HepG2 (cell line): ENCODE data around the gene ANP32A. TPM values are rescaled to one million over a fixed set of nuclear protein-coding genes. Genes with fewer than 3 reads are reported as not detected.

Source experiments
- ATAC-seq: fragments of 200-7000 bp; cut with Tn5 transposase; 3 replicates; pipeline ENCODE4 v1.9.1; 2020; ENCODE audit warnings: mild to moderate bottlenecking, moderate library complexity
- BruUV-seq: library from RNA; stranded (reverse); fragments of 400-500 nt; replicated peaks from 2 replicates; lab custom pipeline; 2021; lab: Mats Ljungman, UMichigan
- CTCF ChIA-PET: fragments of 300-600 bp; formaldehyde crosslinking; extraction: SDS; loops from one replicate; lab custom pipeline; 2021; ENCODE audit warnings: low total read pairs, inconsistent platforms, low intra/inter-chr PET ratio; lab: Yijun Ruan, JAX
- POLR2A ChIA-PET: fragments of 350-600 bp; sonication (Branson Sonifier 250); formaldehyde crosslinking; loops from one replicate; lab custom pipeline; 2020; ENCODE audit warnings: antibody characterized with exemption, inconsistent platforms; lab: Yijun Ruan, JAX
- DNase-seq: peaks from one replicate; pipeline ENCODE4 v3.0.0-alpha.2; 2015; ENCODE audit warnings: low spot score
- FAIRE-seq: peaks from 3 replicates; lab custom pipeline; 2011; peaks lifted over from hg19 to GRCh38; lab: Jason Lieb, UNC
- H2AFZ ChIP-seq: one replicate; pipeline ENCODE4 v1.6.1; 2011; ENCODE audit warnings: low read length, inconsistent platforms
- H3K27ac ChIP-seq: fragments of 300-600 bp; 3 replicates; pipeline ENCODE4 v1.8.0; 2011; ENCODE audit warnings: mixed run types, mild to moderate bottlenecking, mixed read lengths, low read length, inconsistent platforms; ENCODE audit not compliant: insufficient read depth; ENCODE audit errors: extremely low read length
- H3K27me3 ChIP-seq, 2 experiments: fragments of 200-600 bp in 1 of 2; 2 replicates in 1 of 2; 3 replicates in 1 of 2; pipeline versions ENCODE4 v1.6.0 to v1.8.0; 2011; ENCODE audit warnings: low read length in 2 of 2, mild to moderate bottlenecking in 2 of 2, moderate library complexity in 2 of 2, inconsistent platforms in 1 of 2; ENCODE audit not compliant: insufficient read depth in 2 of 2, control insufficient read depth in 1 of 2
- H3K36me3 ChIP-seq, 2 experiments: fragments of 200-600 bp in 1 of 2; replicated peaks in 1 of 2; 2 replicates in 1 of 2; 3 replicates in 1 of 2; pipeline versions ENCODE4 v1.5.1 to v1.8.0; 2011; ENCODE audit warnings: low read length in 2 of 2, inconsistent platforms in 1 of 2; ENCODE audit not compliant: insufficient read depth in 2 of 2, control insufficient read depth in 1 of 2
- H3K4me1 ChIP-seq: 2 replicates; pipeline ENCODE4 v1.5.1; 2012; ENCODE audit warnings: low read length, inconsistent platforms; ENCODE audit not compliant: insufficient read depth
- H3K4me2 ChIP-seq: 2 replicates; pipeline ENCODE4 v1.6.0; 2011; ENCODE audit warnings: low read depth, low read length, inconsistent platforms
- H3K4me3 ChIP-seq, 3 experiments: fragments of 200-600 bp in 1 of 3; sonication (generic), shearing (Covaris generic) in 1 of 3; replicated peaks in 1 of 3; 2 replicates each; pipeline ENCODE4 v1.5.1; 2011 to 2016; ENCODE audit warnings: low read length in 3 of 3, inconsistent platforms in 2 of 3, low read depth in 2 of 3, mild to moderate bottlenecking in 2 of 3, control low read depth in 1 of 3, mixed read lengths in 1 of 3; ENCODE audit not compliant: insufficient read depth in 1 of 3
- H3K79me2 ChIP-seq: one replicate; pipeline ENCODE4 v1.6.1; 2011; ENCODE audit warnings: low read length, inconsistent platforms; ENCODE audit not compliant: insufficient read depth
- H3K9ac ChIP-seq: 2 replicates; pipeline ENCODE4 v1.6.0; 2011; ENCODE audit warnings: mild to moderate bottlenecking, low read depth, low read length, inconsistent platforms; ENCODE audit not compliant: insufficient read depth
- H3K9me3 ChIP-seq: 2 replicates; pipeline ENCODE4 v1.5.1; 2012; ENCODE audit warnings: mild to moderate bottlenecking, low read length
- H4K20me1 ChIP-seq: 2 replicates; pipeline ENCODE4 v1.6.0; 2011; ENCODE audit warnings: inconsistent platforms, mild to moderate bottlenecking, low read length, moderate library complexity; ENCODE audit not compliant: insufficient read depth
- ATF7 ChIP-seq, 2 experiments: fragments of 450-650 bp in 1 of 2; sonication (generic) in 1 of 2; formaldehyde crosslinking in 1 of 2; IDR thresholded peaks; 2 replicates each; pipeline versions ENCODE4 v1.4.0 to v1.6.1; 2016 to 2020; ENCODE audit warnings: antibody characterized with exemption in 1 of 2, mild to moderate bottlenecking in 1 of 2, missing genetic modification reagents in 1 of 2
- CENPX ChIP-seq: sonication (generic); formaldehyde crosslinking; IDR thresholded peaks from 2 replicates; pipeline ENCODE4 v1.9.0; 2021; ENCODE audit warnings: mild to moderate bottlenecking, missing genetic modification reagents, moderate library complexity
- DDIT3 ChIP-seq: sonication (generic); formaldehyde crosslinking; IDR thresholded peaks from 2 replicates; pipeline ENCODE4 v1.4.0; 2020; ENCODE audit warnings: mild to moderate bottlenecking, missing genetic modification reagents
- EEA1 ChIP-seq: sonication (generic); formaldehyde crosslinking; IDR thresholded peaks from 2 replicates; pipeline ENCODE4 v1.5.1; 2020; ENCODE audit warnings: mild to moderate bottlenecking, missing genetic modification reagents, borderline replicate concordance
- FOXC1 ChIP-seq: sonication (generic); formaldehyde crosslinking; IDR thresholded peaks from 2 replicates; pipeline ENCODE4 v1.8.0; 2022; ENCODE audit warnings: mild to moderate bottlenecking, missing genetic modification reagents, borderline replicate concordance
- MEIS2 ChIP-seq: sonication (generic); formaldehyde crosslinking; IDR thresholded peaks from 2 replicates; pipeline ENCODE4 v1.9.0; 2021; ENCODE audit warnings: mild to moderate bottlenecking, missing genetic modification reagents
- PLRG1 ChIP-seq: fragments of 450-650 bp; conservative IDR thresholded peaks from 2 replicates; pipeline ENCODE4 v1.6.1; 2016
- SMAD9 ChIP-seq: sonication (generic); formaldehyde crosslinking; IDR thresholded peaks from 2 replicates; pipeline ENCODE4 v1.5.1; 2020; ENCODE audit warnings: mild to moderate bottlenecking, missing genetic modification reagents
- SRY ChIP-seq: sonication (generic); formaldehyde crosslinking; IDR thresholded peaks from 2 replicates; pipeline ENCODE4 v1.8.0; 2022; ENCODE audit warnings: mild to moderate bottlenecking, missing genetic modification reagents
- ZBTB39 ChIP-seq: sonication (generic); formaldehyde crosslinking; IDR thresholded peaks from 2 replicates; pipeline ENCODE4 v1.5.0; 2020; ENCODE audit warnings: missing genetic modification reagents
- ZNF10 ChIP-seq: sonication (generic); formaldehyde crosslinking; IDR thresholded peaks from 2 replicates; pipeline ENCODE4 v1.4.0; 2020; ENCODE audit warnings: mild to moderate bottlenecking, low read depth, missing genetic modification reagents, borderline replicate concordance
- ZNF121 ChIP-seq: sonication (generic); formaldehyde crosslinking; IDR thresholded peaks from 2 replicates; pipeline ENCODE4 v1.5.0; 2020; ENCODE audit warnings: mild to moderate bottlenecking, missing genetic modification reagents
- ZNF124 ChIP-seq: sonication (generic); formaldehyde crosslinking; IDR thresholded peaks from 2 replicates; pipeline ENCODE4 v1.4.0; 2020; ENCODE audit warnings: missing genetic modification reagents
- ZNF552 ChIP-seq: sonication (generic); formaldehyde crosslinking; IDR thresholded peaks from 2 replicates; pipeline ENCODE4 v1.9.0; 2022; ENCODE audit warnings: missing genetic modification reagents, mild to moderate bottlenecking, borderline replicate concordance
- ZNF781 ChIP-seq: sonication (generic); formaldehyde crosslinking; IDR thresholded peaks from 2 replicates; pipeline ENCODE4 v1.5.1; 2020; ENCODE audit warnings: borderline replicate concordance, mild to moderate bottlenecking, missing genetic modification reagents; ENCODE audit errors: not compliant biosample characterization
- ZNF788 ChIP-seq: sonication (generic); formaldehyde crosslinking; IDR thresholded peaks from 2 replicates; pipeline ENCODE4 v1.5.0; 2020; ENCODE audit warnings: mild to moderate bottlenecking, missing genetic modification reagents, borderline replicate concordance
- ZSCAN29 ChIP-seq: sonication (generic); formaldehyde crosslinking; conservative IDR thresholded peaks from 2 replicates; pipeline ENCODE4 v1.4.0; 2020; ENCODE audit warnings: mild to moderate bottlenecking, missing genetic modification reagents
- WGBS: methylation state at CpG from one replicate; pipeline ENCODE4 v1.1.6; 2017; ENCODE audit warnings: low lambda C conversion rate; 5-methylcytosine and 5-hydroxymethylcytosine counted together
- in situ Hi-C: cut with HindIII; loops from 2 replicates; pipeline ENCODE4 v1.10.0; 2017; ENCODE audit warnings: low pct_unique_long_range_greater_than_20kb; ENCODE audit not compliant: extremely low pct_ligation_motif_present
- intact Hi-C: fragments of 100-400 bp; cut with micrococcal nuclease; formaldehyde crosslinking; loops from one replicate; pipeline ENCODE4 v1.10.0; 2022; ENCODE audit not compliant: unreplicated experiment
- polyA plus RNA-seq, 8 experiments: library from polyadenylated mRNA; depleted of rRNA in 3 of 8; stranded (reverse) in 7 of 8; unstranded in 1 of 8; fragments of >200 nt; fragmentation: Illumina TruSeq in 4 of 8; extraction: Trizol in 4 of 8; gene quantifications; 2 replicates each; pipeline versions ENCODE4 v1.2.1 to v1.2.3, GENCODE V29; 2011 to 2016; ENCODE audit warnings: low read depth in 4 of 8, missing spikeins in 1 of 8, mixed read lengths in 1 of 8; ENCODE audit not compliant: insufficient read depth in 1 of 8
- total RNA-seq, 5 experiments: library from RNA; depleted of rRNA; stranded (reverse); fragments of >200 nt; fragmentation: Illumina TruSeq; extraction: Trizol; gene quantifications; 2 replicates each; pipeline ENCODE4 v1.2.3, GENCODE V29; 2016; ENCODE audit warnings: low read depth in 1 of 5

ANP32A gene
- total and polyA plus RNA-seq, 2 of the 13 experiments (the other 11 are each of a cell fraction or from before 2014, with no cell fraction given): 60.6 to 206 TPM

- ATAC-seq (no peak), FAIRE-seq (no peak), DNase-seq (no peak)
- ChIA-PET POLR2A (no interaction called here), CTCF (no interaction called here)
- Histone ChIP-seq H4K20me1 (peaks cover 90% of the 10 kb centered on the region), H3K27me3 (no peaks in the 10 kb centered on the region), H3K4me2 (no peak overlapping the region), H3K36me3 (peaks cover 3 to 47% of the 10 kb centered on the region in 2 experiments; a peak in 4 of 5 replicates), H3K4me1 (peaks cover 61% of the 10 kb centered on the region), H3K9ac (no peak overlapping the region), H2AFZ (no peak overlapping the region), H3K4me3 (no peak overlapping the region), H3K9me3 (no peaks in the 10 kb centered on the region), H3K79me2 (peaks cover 97% of the 10 kb centered on the region), H3K27ac (no peak overlapping the region)
- BruUV-seq: no TSS peak
- in situ Hi-C loops: no loop called here
- 92% methylated on average over 6 of the region's 6 CpGs for WGBS
- intact Hi-C loops: no loop called here
- TF ChIP-seq DDIT3 (CRISPR knock-in tag) (no peak), ATF7 (IDR thresholded peaks at IDR 0.05) (0 out of 2 replicates have a peak, but pooled peaks have one; percentile 9), ATF7 (CRISPR knock-in tag; IDR thresholded peaks at IDR 0.05) (no peak), ZNF10 (no peak), ZNF124 (CRISPR knock-in tag) (no peak), ZSCAN29 (CRISPR knock-in tag) (no peak)
Measured at GRCh38 chr15:68797599-68798345, 22.9 kb downstream of the ANP32A start.

GRCh38 chr15:68797191-68797590 is 23.5 kb downstream of the ANP32A start:
- H2AFZ ChIP-seq: no peak overlapping the region
- H3K9me3 ChIP-seq: no peaks in the 10 kb centered on the region
- H3K36me3 ChIP-seq: peaks cover 3 to 47% of the 10 kb centered on the region in 2 experiments; a peak in 4 of 5 replicates
- 92% methylated on average over 3 of the region's 3 CpGs for WGBS
- peaks cover 97% of the 10 kb centered on the region for H3K79me2 ChIP-seq
- POLR2A ChIA-PET: no interaction called here
- CTCF ChIA-PET: no interaction called here
- H4K20me1 ChIP-seq: peaks cover 90% of the 10 kb centered on the region
- ATAC-seq: no peak
- no peak overlapping the region for H3K4me2 ChIP-seq
- no peak overlapping the region for H3K9ac ChIP-seq
- FAIRE-seq: no peak
- no peak overlapping the region for H3K27ac ChIP-seq
- in situ Hi-C loops (no loop called here), intact Hi-C loops (no loop called here)
- no peaks in the 10 kb centered on the region for H3K27me3 ChIP-seq
- no peak for DNase-seq
- no TSS peak for BruUV-seq
- peaks cover 58% of the 10 kb centered on the region for H3K4me1 ChIP-seq
- H3K4me3 ChIP-seq: no peak overlapping the region
- TF ChIP-seq SMAD9 (CRISPR knock-in tag) (no peak), ZNF121 (no peak), ZNF552 (CRISPR knock-in tag) (no peak), EEA1 (no peak), PLRG1 (no peak), SRY (CRISPR knock-in tag) (no peak), ZBTB39 (no peak), CENPX (CRISPR knock-in tag) (no peak), MEIS2 (CRISPR knock-in tag) (no peak), ZNF781 (no peak), FOXC1 (CRISPR knock-in tag) (no peak), ZNF788 (no peak), ZSCAN29 (CRISPR knock-in tag) (no peak)
